Activated CD4-positive, alpha-beta T cell treated with anti-CD3 and anti-CD28 coated beads, Interleukin-2, amount 10 ng/mL, durations not matched to agents 24 days and 14 days (primary cell): ENCODE results near the gene C11orf86. TPM values are rescaled to one million over a fixed set of nuclear protein-coding genes. Genes with fewer than 3 reads are reported as not detected.

ENCODE experiments used
- DNase-seq: peaks from one replicate; pipeline ENCODE4 v3.0.0; 2022
- H3K27ac Mint-ChIP-seq: one replicate; pipeline ENCODE4 v1.8.0; 2022; ENCODE audit warnings: mild to moderate bottlenecking, mixed read lengths
- H3K27me3 Mint-ChIP-seq: one replicate; pipeline ENCODE4 v1.8.0; 2022; ENCODE audit warnings: mixed read lengths
- H3K36me3 Mint-ChIP-seq: one replicate; pipeline ENCODE4 v1.8.0; 2022; ENCODE audit warnings: low read depth, mild to moderate bottlenecking, mixed read lengths
- H3K4me1 Mint-ChIP-seq: one replicate; pipeline ENCODE4 v1.8.0; 2021; ENCODE audit warnings: mixed read lengths
- H3K4me3 Mint-ChIP-seq: one replicate; pipeline ENCODE4 v1.8.0; 2022; ENCODE audit warnings: mild to moderate bottlenecking, moderate library complexity, mixed read lengths
- H3K9me3 Mint-ChIP-seq: one replicate; pipeline ENCODE4 v1.8.0; 2021; ENCODE audit warnings: mixed read lengths
- intact Hi-C: fragments of 100-400 bp; cut with micrococcal nuclease; formaldehyde crosslinking; loops from one replicate; pipeline ENCODE4 v1.15.1; 2023
- total RNA-seq: library from RNA; stranded (reverse); gene quantifications from 2 replicates; pipeline ENCODE4 v1.2.3, GENCODE V29; 2022

C11orf86 gene
- total RNA-seq, 1 donor from 2014 or later: not detected

GRCh38 chr11:66971488-66971887 is 3.6 kb upstream of the C11orf86 start:
- Mint-ChIP-seq H3K4me1 (peaks cover 20% of the 10 kb centered on the region), H3K36me3 (no peaks in the 10 kb centered on the region), H3K4me3 (no peak overlapping the region), H3K27ac (no peak overlapping the region), H3K9me3 (no peaks in the 10 kb centered on the region), H3K27me3 (peaks cover 2% of the 10 kb centered on the region)
- DNase-seq: no peak
- intact Hi-C loops: loop anchor here (10.0 kb wide), 1 partner anchor 87 kb away; no protein-coding TSS in a partner anchor

- Mint-ChIP-seq H3K36me3 (no peaks in the 10 kb centered on the region), H3K4me1 (peaks cover 11% of the 10 kb centered on the region), H3K9me3 (no peaks in the 10 kb centered on the region), H3K27ac (no peak overlapping the region), H3K27me3 (peaks cover 2% of the 10 kb centered on the region), H3K4me3 (no peak overlapping the region)
- intact Hi-C loops: loop anchor here (10.0 kb wide), 1 partner anchor 89 kb away; no protein-coding TSS in a partner anchor
- no peak for DNase-seq
Observed at GRCh38 chr11:66973956-66974580, 1.0 kb upstream of the C11orf86 start.

- Mint-ChIP-seq H3K36me3 (no peaks in the 10 kb centered on the region), H3K9me3 (no peaks in the 10 kb centered on the region), H3K27ac (no peak overlapping the region), H3K4me3 (no peak overlapping the region), H3K4me1 (peaks cover 7% of the 10 kb centered on the region), H3K27me3 (peaks cover 2% of the 10 kb centered on the region)
- no peak for DNase-seq
- intact Hi-C loops: loop anchor here (10.0 kb wide), 1 partner anchor 91 kb away; no protein-coding TSS in a partner anchor
Observed at GRCh38 chr11:66975405-66976027, 412 bp downstream of the C11orf86 start.

- Mint-ChIP-seq H3K36me3 (no peaks in the 10 kb centered on the region), H3K4me3 (no peak overlapping the region), H3K27me3 (peaks cover 2% of the 10 kb centered on the region), H3K27ac (no peak overlapping the region), H3K9me3 (no peaks in the 10 kb centered on the region), H3K4me1 (peaks cover 2% of the 10 kb centered on the region)
- intact Hi-C loops: loop anchor here (10.0 kb wide), 1 partner anchor 91 kb away; no protein-coding TSS in a partner anchor
- peak; percentile 65 for DNase-seq
Observed at GRCh38 chr11:66976028-66976467, 944 bp downstream of the C11orf86 start.

GRCh38 chr11:66976925-66977324 is 1.8 kb downstream of the C11orf86 start:
- H3K9me3 Mint-ChIP-seq: no peaks in the 10 kb centered on the region
- intact Hi-C loops: loop anchor here (10.0 kb wide), 1 partner anchor 92 kb away; no protein-coding TSS in a partner anchor
- no peak overlapping the region for H3K27ac Mint-ChIP-seq
- no peak overlapping the region for H3K4me3 Mint-ChIP-seq
- H3K27me3 Mint-ChIP-seq: peaks cover 2% of the 10 kb centered on the region
- H3K36me3 Mint-ChIP-seq: no peaks in the 10 kb centered on the region
- DNase-seq: no peak
- no peaks in the 10 kb centered on the region for H3K4me1 Mint-ChIP-seq

- Mint-ChIP-seq H3K9me3 (no peaks in the 10 kb centered on the region), H3K4me3 (no peak overlapping the region), H3K27me3 (no peaks in the 10 kb centered on the region), H3K27ac (no peak overlapping the region), H3K4me1 (no peaks in the 10 kb centered on the region), H3K36me3 (no peaks in the 10 kb centered on the region)
- intact Hi-C loops: loop anchor here (10.0 kb wide), 1 partner anchor 93 kb away; no protein-coding TSS in a partner anchor
- DNase-seq: no peak
Observed at GRCh38 chr11:66978229-66978628, 3.1 kb downstream of the C11orf86 start.

GRCh38 chr11:66978717-66979116 is 3.6 kb downstream of the C11orf86 start:
- H3K4me3 Mint-ChIP-seq: no peak overlapping the region
- intact Hi-C loops: loop anchor here (10.0 kb wide), 1 partner anchor 94 kb away; no protein-coding TSS in a partner anchor
- no peaks in the 10 kb centered on the region for H3K36me3 Mint-ChIP-seq
- no peak for DNase-seq
- no peaks in the 10 kb centered on the region for H3K4me1 Mint-ChIP-seq
- H3K27ac Mint-ChIP-seq: no peak overlapping the region
- no peaks in the 10 kb centered on the region for H3K9me3 Mint-ChIP-seq
- no peaks in the 10 kb centered on the region for H3K27me3 Mint-ChIP-seq

GRCh38 chr11:66979336-66979980 is 4.4 kb downstream of the C11orf86 start:
- Mint-ChIP-seq H3K9me3 (no peaks in the 10 kb centered on the region), H3K4me3 (no peak overlapping the region), H3K27me3 (no peaks in the 10 kb centered on the region), H3K36me3 (no peaks in the 10 kb centered on the region), H3K4me1 (no peaks in the 10 kb centered on the region), H3K27ac (no peak overlapping the region)
- DNase-seq: no peak
- intact Hi-C loops: loop anchor here (10.0 kb wide), 1 partner anchor 95 kb away; no protein-coding TSS in a partner anchor

GRCh38 chr11:66981976-66982578 is 7.0 kb downstream of the C11orf86 start:
- Mint-ChIP-seq H3K9me3 (no peaks in the 10 kb centered on the region), H3K36me3 (no peaks in the 10 kb centered on the region), H3K4me3 (no peak overlapping the region), H3K4me1 (no peaks in the 10 kb centered on the region), H3K27me3 (peaks cover 1% of the 10 kb centered on the region), H3K27ac (no peak overlapping the region)
- intact Hi-C loops: no loop called here
- DNase-seq: no peak

GRCh38 chr11:66983275-66983924 is 8.3 kb downstream of the C11orf86 start:
- H3K36me3 Mint-ChIP-seq: no peaks in the 10 kb centered on the region
- no peaks in the 10 kb centered on the region for H3K9me3 Mint-ChIP-seq
- H3K27ac Mint-ChIP-seq: no peak overlapping the region
- no peak for DNase-seq
- no peak overlapping the region for H3K4me3 Mint-ChIP-seq
- H3K27me3 Mint-ChIP-seq: peaks cover 1% of the 10 kb centered on the region
- intact Hi-C loops: no loop called here
- no peaks in the 10 kb centered on the region for H3K4me1 Mint-ChIP-seq

- no peak overlapping the region for H3K27ac Mint-ChIP-seq
- no peak overlapping the region for H3K4me3 Mint-ChIP-seq
- no peaks in the 10 kb centered on the region for H3K9me3 Mint-ChIP-seq
- H3K4me1 Mint-ChIP-seq: no peaks in the 10 kb centered on the region
- H3K27me3 Mint-ChIP-seq: peaks cover 1% of the 10 kb centered on the region
- no peak for DNase-seq
- H3K36me3 Mint-ChIP-seq: no peaks in the 10 kb centered on the region
- intact Hi-C loops: no loop called here
Observed at GRCh38 chr11:66985508-66986177, 10.5 kb downstream of the C11orf86 start.

- no peaks in the 10 kb centered on the region for H3K9me3 Mint-ChIP-seq
Observed at GRCh38 chr11:66986178-66986545, 11.1 kb downstream of the C11orf86 start.

GRCh38 chr11:66987158-66987620 is 12.1 kb downstream of the C11orf86 start:
- Mint-ChIP-seq H3K9me3 (no peaks in the 10 kb centered on the region), H3K4me3 (no peak overlapping the region), H3K4me1 (no peaks in the 10 kb centered on the region), H3K27me3 (peaks cover 1% of the 10 kb centered on the region), H3K36me3 (no peaks in the 10 kb centered on the region), H3K27ac (no peak overlapping the region)
- no peak for DNase-seq
- intact Hi-C loops: no loop called here

More at GRCh38 chr11:66986178-66986545, 11.1 kb downstream of the C11orf86 start:
- no peaks in the 10 kb centered on the region for H3K4me1 Mint-ChIP-seq
- no peak overlapping the region for H3K4me3 Mint-ChIP-seq
- H3K27me3 Mint-ChIP-seq: peaks cover 1% of the 10 kb centered on the region
- intact Hi-C loops: no loop called here
- no peaks in the 10 kb centered on the region for H3K36me3 Mint-ChIP-seq
- H3K27ac Mint-ChIP-seq: no peak overlapping the region
- DNase-seq: no peak
